Measurements from ENCODE around the gene KRT85. TPM values are rescaled to one million over a fixed set of nuclear protein-coding genes. Genes with fewer than 3 reads are reported as not detected.
"Not testable (repeated sequence)": the region's sequence is repeated elsewhere in the genome, so short reads cannot be mapped to it uniquely, and the experiment has no call there.

KRT85 gene
- total RNA-seq, 2 donors from 2014 or later: not detected

DNA sequence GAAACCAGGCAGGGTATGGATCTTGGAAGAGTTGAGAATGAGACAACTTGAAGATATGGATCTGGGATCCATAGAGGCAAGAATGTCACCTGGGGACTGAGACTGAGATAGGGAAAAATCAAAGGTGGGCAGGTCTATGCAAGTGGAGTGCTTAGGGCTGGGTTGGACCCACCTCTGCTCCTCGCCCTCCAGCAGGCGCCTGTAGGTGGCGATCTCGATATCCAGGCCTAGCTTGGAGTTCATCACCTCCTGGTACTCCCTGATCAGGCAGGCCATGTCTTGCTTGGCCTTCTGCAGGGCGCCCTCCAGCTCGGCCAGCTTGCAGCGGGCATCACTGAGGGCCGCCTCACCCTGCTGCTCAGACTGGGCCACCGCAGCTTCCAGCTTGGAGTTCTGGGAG is 51.6 kb downstream of the KRT85 start:
- H3K27me3 ChIP-seq (ENCODE audit: control insufficient read depth, insufficient read depth, low read length, poor library complexity, severe bottlenecking): peaks cover 33% of the 10 kb centered on the region
- H3K4me3 ChIP-seq (ENCODE audit: low read length): not testable (repeated sequence)

DNA sequence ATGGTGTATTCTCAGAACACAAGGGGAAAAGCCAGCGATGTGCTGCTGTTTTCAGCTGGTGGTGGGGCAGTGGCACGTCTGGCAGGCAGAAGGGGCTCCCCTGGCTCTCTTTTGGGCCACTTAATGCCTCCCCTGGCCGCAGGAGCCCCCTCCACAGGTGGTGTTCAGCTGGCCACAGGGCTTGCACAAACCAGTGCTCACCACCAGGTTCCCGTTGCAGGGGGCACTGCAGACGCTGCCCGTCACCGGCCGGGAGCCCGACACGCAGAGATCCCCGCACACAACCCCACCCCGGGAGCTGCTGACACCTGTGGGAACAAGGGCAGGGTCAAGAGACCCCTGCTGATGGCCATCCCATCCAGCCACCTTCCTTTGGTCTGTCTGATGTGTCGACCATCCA is 52.8 kb downstream of the KRT85 start:
- H3K9me3 Mint-ChIP-seq: no peaks in the 10 kb centered on the region
- no peaks in the 10 kb centered on the region for H3K9me3 ChIP-seq (ENCODE audit: control insufficient read depth, low read length)
- TF ChIP-seq, protein P1, sequence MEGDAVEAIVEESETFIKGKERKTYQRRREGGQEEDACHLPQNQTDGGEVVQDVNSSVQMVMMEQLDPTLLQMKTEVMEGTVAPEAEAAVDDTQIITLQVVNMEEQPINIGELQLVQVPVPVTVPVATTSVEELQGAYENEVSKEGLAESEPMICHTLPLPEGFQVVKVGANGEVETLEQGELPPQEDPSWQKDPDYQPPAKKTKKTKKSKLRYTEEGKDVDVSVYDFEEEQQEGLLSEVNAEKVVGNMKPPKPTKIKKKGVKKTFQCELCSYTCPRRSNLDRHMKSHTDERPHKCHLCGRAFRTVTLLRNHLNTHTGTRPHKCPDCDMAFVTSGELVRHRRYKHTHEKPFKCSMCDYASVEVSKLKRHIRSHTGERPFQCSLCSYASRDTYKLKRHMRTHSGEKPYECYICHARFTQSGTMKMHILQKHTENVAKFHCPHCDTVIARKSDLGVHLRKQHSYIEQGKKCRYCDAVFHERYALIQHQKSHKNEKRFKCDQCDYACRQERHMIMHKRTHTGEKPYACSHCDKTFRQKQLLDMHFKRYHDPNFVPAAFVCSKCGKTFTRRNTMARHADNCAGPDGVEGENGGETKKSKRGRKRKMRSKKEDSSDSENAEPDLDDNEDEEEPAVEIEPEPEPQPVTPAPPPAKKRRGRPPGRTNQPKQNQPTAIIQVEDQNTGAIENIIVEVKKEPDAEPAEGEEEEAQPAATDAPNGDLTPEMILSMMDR (conservative IDR thresholded peaks at IDR 0.05): peak; percentile 20
- H3K4me1 ChIP-seq (ENCODE audit: control insufficient read depth, insufficient read depth, low read length): no peaks in the 10 kb centered on the region
- peaks cover 41% of the 10 kb centered on the region for H3K27me3 Mint-ChIP-seq (ENCODE audit: insufficient read depth)
- DNase-seq: peak; percentile 56
- H3K4me3 Mint-ChIP-seq: no peak overlapping the region
- no peak overlapping the region for H3K4me3 ChIP-seq (ENCODE audit: low read length)
- no peaks in the 10 kb centered on the region for H3K36me3 ChIP-seq (ENCODE audit: control insufficient read depth, insufficient read depth, low read length)
- 79 to 88% methylated on average over 7 to 13 of the region's 13 CpGs for WGBS, 2 experiments (ENCODE audit: insufficient coverage in 1 of 2, insufficient read length in 1 of 2)
- no peaks in the 10 kb centered on the region for H3K4me1 Mint-ChIP-seq
- H3K27ac ChIP-seq (ENCODE audit: low read depth, low read length): no peak overlapping the region
- H3K36me3 Mint-ChIP-seq (ENCODE audit: low read depth): no peaks in the 10 kb centered on the region
- peaks cover 38% of the 10 kb centered on the region for H3K27me3 ChIP-seq (ENCODE audit: control insufficient read depth, insufficient read depth, low read length, poor library complexity, severe bottlenecking)
- H3K9ac ChIP-seq (ENCODE audit: extremely low read depth, low read length, poor library complexity, severe bottlenecking): no peak overlapping the region
- no peak overlapping the region for H3K27ac Mint-ChIP-seq

More for the DNA sequence above, 51.6 kb downstream of the KRT85 start:
- not testable (repeated sequence) for H3K4me3 Mint-ChIP-seq; H3K27ac ChIP-seq (ENCODE audit: low read depth, low read length); H3K4me1 ChIP-seq (ENCODE audit: control insufficient read depth, insufficient read depth, low read length); H3K36me3 Mint-ChIP-seq (ENCODE audit: low read depth); H3K9ac ChIP-seq (ENCODE audit: extremely low read depth, low read length, poor library complexity, severe bottlenecking); H3K27ac Mint-ChIP-seq; H3K4me1 Mint-ChIP-seq; H3K36me3 ChIP-seq (ENCODE audit: control insufficient read depth, insufficient read depth, low read length); H3K9me3 ChIP-seq (ENCODE audit: control insufficient read depth, low read length); H3K9me3 Mint-ChIP-seq
- TF ChIP-seq, protein P1 (conservative IDR thresholded peaks at IDR 0.05): peak; percentile 78
- DNase-seq: peak; percentile 95
- 18 to 51% methylated on average over 2 to 8 of the region's 9 CpGs for WGBS, 2 experiments (ENCODE audit: insufficient coverage in 1 of 2, insufficient read length in 1 of 2)
- H3K27me3 Mint-ChIP-seq (ENCODE audit: insufficient read depth): peaks cover 32% of the 10 kb centered on the region

DNA sequence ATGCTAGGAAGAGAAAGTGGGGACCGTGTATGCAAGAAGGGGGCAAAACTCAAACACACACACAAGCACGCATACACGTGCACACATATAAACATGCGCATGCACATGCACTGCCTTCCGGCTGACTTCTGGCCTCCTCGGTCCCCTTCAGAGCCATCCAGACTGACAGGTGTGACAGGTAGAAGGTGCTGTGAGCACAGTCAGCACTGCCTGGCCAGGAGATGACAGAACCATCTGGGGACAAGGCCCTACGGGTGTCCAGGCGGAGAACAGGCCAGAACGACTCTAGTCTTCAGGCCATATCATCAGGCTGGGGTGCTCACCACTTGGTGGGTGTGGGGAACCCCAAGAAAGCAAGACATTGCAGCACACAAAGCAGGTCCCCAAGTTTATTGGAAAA is 53.4 kb downstream of the KRT85 start:
- H3K27ac Mint-ChIP-seq: no peak overlapping the region
- no peaks in the 10 kb centered on the region for H3K9me3 Mint-ChIP-seq
- Histone ChIP-seq H3K9ac (ENCODE audit: extremely low read depth, low read length, poor library complexity, severe bottlenecking) (no peak overlapping the region), H3K9me3 (ENCODE audit: control insufficient read depth, low read length) (no peaks in the 10 kb centered on the region), H3K36me3 (ENCODE audit: control insufficient read depth, insufficient read depth, low read length) (no peaks in the 10 kb centered on the region), H3K27me3 (ENCODE audit: control insufficient read depth, insufficient read depth, low read length, poor library complexity, severe bottlenecking) (peaks cover 42% of the 10 kb centered on the region), H3K4me3 (ENCODE audit: low read length) (no peak overlapping the region), H3K27ac (ENCODE audit: low read depth, low read length) (no peak overlapping the region), H3K4me1 (ENCODE audit: control insufficient read depth, insufficient read depth, low read length) (no peaks in the 10 kb centered on the region)
- DNase-seq: peak; percentile 42
- no peak overlapping the region for H3K4me3 Mint-ChIP-seq
- H3K27me3 Mint-ChIP-seq (ENCODE audit: insufficient read depth): peaks cover 47% of the 10 kb centered on the region
- H3K4me1 Mint-ChIP-seq: peaks cover 1% of the 10 kb centered on the region
- 90 to 95% methylated on average over 5 to 8 of the region's 9 CpGs for WGBS, 2 experiments (ENCODE audit: insufficient coverage in 1 of 2, insufficient read length in 1 of 2)
- no peaks in the 10 kb centered on the region for H3K36me3 Mint-ChIP-seq (ENCODE audit: low read depth)
- TF ChIP-seq, protein P1 (conservative IDR thresholded peaks at IDR 0.05): no peak
